Tibial nerve (tissue), 3 donors: ENCODE data around the gene CD244.

Experiments
- CTCF ChIP-seq, 5 experiments: fragments of 200-600 bp in 3 of 5; fragments of 450-650 bp in 2 of 5; sonication (generic) in 3 of 5; IDR thresholded peaks; one replicate each; pipeline ENCODE4 v1.5.1; 2016 to 2019; ENCODE audit warnings: antibody characterized with exemption in 5 of 5, mild to moderate bottlenecking in 3 of 5, moderate library complexity in 2 of 5
- POLR2A ChIP-seq, 2 donors: fragments of 450-650 bp; IDR thresholded peaks; one replicate each; pipeline ENCODE4 v1.6.1; 2017; ENCODE audit warnings: antibody characterized with exemption in 2 of 2, mild to moderate bottlenecking in 2 of 2, moderate library complexity in 2 of 2

GRCh38 chr1:160891474-160891873 is 28.8 kb upstream of the CD244 start:
- no peak for TF ChIP-seq POLR2A (IDR thresholded peaks at IDR 0.05)
- TF ChIP-seq CTCF (IDR thresholded peaks at IDR 0.05), result no peak
